GM18507 (cell line): ENCODE data around the gene GPN2.
A peak's percentile ranks its signal among the peaks of the same experiment; 100 is the strongest.
"Not testable (repeated sequence)": the region's sequence is repeated elsewhere in the genome, so short reads cannot be mapped to it uniquely, and the experiment has no call there.

Source experiments
- DNase-seq: peaks from one replicate; pipeline ENCODE4 v3.0.0; 2011; ENCODE audit warnings: low read depth; ENCODE audit not compliant: insufficient read length; ENCODE audit errors: extremely low spot score
- FAIRE-seq: peaks from 2 replicates; lab custom pipeline; 2011; peaks lifted over from hg19 to GRCh38; lab: Jason Lieb, UNC

The GPN2 gene

DNA sequence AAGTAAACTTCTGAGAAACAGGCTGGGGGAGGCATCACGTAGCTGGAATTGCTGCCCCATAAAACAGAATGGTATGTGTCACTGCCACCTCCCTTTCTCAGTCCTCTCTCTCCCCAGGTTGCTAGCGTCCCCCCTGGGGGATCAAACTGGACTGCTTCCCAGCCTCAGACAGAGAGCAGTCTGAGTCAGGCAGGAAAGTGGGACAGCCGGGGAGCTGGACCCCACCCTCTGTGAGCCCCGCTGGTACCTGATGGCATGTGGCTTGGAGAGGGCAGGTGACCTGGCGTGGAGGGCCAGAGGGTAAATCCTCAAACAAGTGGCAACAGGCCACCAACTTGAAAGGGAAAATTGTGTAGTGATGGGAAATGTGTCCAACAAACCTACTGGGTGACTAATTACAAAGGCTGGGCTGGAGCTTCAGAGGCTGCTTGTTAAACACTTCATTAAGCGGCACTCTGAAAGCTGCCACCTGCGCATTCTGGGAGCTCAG lies 28.1 kb downstream of the GPN2 start:
- FAIRE-seq (no peak), DNase-seq (no peak)

DNA sequence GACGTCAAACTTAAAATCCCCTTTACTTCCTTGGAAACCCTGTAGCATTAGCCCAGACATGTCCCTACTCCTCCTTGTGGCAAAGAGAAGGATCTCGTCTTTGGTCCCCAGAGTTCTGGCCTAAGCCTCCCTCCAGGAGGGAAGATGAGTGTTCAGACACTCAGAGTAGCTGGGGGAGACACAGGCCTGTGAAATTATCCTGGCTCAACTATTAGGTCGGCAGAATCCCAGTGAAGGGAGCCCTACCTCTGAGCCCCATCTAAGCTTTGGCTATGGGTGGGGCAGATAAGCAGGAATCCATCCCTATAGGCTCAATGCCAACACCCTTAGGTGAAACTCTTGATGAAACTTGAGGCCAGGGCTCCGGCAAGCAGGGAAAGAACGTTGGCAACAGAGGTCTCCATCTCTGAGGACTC lies 28.8 kb downstream of the GPN2 start:
- DNase-seq (no peak), FAIRE-seq (no peak)

DNA sequence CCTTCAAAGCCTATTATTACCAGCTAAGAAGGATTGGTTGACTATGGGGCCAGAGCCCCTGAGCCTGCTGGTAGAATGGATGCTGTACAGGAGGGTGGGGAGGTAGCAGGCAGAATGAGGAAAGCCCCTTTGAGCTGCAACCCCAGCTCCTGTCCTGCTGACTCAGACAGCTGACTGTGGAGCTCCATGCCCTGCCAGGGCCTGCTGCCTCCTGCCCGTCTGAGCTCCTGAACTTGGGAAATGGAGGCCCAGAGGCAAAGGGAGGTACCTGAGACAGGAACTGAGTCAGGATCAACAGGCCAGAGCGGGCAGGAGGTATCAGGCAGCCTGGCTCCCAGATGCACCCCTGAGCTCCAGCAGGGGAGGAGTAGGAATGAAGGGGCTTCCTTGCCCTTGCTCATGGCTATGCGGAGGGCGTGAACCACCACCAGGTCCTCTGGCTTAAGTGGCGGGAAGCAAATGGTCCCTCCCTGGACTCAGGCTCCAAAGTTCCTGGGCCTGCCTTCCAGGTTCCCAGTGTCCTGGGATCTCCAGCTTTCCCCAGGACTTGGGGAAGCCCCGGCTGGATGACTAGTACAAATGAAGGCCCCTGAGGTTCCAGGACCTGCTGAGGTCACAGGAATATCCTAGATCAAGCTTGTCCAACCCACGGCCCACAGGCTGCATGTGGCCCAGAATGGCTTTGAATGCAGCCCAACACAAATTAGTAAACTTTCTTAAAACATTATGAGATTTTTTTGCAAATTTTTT lies 31.0 kb downstream of the GPN2 start:
- FAIRE-seq: no peak
- DNase-seq: no peak

DNA sequence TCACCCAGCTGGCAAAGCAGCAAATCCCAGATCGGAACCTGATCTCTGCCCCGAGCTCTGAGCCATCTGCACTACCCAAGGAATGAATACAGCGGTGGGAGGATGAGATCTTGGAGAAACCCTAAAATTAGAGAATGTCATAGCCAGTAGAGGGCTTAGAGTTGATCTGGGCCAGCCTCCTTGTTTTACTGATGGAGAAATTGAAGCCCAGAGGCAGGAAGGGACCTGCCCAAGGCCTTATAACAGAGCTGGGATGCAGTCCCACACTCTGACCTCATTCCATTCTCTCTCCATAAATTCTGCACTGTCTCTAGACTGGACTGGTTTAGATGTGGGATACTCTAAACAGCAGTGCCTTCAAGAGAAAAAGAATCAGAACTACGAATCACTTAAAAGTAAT lies 31.9 kb downstream of the GPN2 start:
- FAIRE-seq: no peak
- no peak for DNase-seq

DNA sequence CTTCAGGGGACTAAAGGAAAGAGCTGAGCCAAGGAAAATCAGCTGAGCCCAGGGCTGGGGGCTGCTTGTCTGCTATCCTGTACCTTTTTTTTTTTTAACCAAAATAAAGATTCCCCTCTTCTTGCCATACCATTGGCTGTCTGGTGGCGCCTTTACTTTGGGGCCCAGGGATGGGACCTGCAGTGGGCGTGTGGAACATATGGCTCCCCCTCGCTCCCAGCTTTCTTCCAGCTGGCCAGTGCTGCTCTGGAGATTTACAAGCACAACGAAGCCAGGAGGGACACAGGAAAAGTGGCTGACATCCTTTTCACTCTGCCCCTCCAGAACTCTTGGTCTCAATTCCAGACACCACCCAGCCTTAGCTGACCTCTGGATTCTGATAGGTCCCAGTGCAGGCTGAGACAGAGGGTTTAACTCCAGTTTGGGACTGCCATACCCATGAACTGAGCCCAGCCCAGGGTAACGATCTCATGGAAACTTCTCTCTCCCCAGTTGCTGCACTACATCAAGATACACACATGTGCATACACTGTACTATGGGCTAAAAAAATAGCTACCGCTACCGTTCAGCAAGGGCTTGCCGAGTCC lies 32.5 kb downstream of the GPN2 start:
- DNase-seq (no peak), FAIRE-seq (no peak)

DNA sequence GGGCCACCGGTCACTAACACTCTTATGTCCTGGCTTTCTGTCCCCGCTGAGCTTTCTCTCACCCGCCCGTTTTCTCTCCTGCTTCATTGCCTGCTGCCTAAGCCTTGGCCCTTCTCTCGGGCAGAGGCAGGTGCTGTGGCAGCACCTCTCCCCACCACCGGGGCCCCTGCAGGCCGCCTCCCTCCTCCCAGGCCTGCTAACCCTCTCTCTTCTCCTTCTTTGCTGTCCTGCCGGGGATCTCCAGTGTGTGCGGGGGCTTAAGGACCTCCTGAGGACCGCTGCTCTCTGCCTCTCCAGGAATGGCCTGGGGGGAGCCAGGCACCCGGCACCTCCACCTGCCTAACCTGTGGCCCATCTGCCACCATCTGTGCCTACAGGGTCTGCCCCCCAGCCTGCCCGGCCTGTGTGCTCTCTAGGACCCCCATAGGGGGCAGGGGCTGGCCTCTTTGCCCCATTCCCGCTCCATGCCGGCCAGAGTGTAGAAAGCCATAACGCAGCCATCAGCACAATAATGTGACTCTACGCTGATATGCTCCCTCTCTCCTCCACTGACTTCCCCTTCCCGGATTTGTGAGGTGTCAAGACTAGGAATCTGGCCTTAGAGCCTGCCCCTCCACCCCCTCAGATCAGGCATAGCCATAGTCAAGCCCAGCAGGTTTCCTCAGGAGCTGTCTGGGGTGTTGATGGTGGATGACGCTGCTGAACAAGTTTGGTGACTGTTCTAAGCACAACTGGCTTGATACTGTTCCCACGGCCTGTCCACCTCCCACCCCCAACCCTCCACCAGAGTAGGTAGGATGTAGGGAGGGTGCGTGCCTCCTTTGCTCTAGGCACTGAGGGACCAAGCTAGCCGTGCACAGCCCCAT lies 33.2 kb downstream of the GPN2 start:
- no peak for FAIRE-seq

DNA sequence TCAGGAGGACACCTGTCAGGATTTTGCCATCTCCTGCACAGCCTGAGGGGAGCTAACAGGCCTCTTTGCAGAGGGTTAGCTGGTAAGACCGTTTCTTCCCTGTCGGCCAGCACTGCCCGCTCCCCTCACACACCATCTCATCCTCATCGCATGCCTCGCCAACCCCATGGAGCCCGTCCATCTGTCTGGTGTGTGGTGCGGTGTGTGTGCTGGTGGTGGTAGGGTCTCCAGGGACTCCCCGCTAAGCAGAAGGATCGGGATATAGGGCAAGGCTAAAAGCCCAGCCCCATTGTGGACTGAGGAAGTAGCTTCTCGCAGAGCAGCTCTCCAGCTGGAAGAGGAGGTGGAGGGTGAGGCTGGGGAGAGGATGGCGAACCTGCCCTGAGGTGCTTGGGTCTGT lies 33.9 kb downstream of the GPN2 start:
- no peak for DNase-seq
- FAIRE-seq: no peak

More for the DNA sequence above, 33.2 kb downstream of the GPN2 start:
- no peak for DNase-seq

DNA sequence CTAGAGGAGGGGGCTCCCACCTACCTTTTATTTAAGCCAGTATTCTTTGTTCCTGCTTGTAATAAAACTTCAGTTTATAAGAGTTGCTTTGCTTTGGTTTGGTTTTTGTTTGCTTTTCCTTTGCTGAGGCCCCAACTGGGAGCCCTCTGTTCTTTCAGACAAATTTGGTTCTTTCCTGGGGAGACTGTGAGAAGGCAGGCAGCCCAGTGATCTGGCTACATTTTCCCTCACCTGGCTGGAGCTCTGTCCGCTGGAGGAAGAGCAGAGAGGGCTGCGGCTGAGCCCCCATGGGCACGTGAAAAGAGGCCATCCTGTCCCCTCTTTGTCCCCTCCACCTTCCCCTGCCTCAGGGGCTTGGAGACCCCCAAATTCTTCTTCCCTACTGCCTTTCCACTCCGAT lies 34.4 kb downstream of the GPN2 start:
- FAIRE-seq (no peak), DNase-seq (no peak)

DNA sequence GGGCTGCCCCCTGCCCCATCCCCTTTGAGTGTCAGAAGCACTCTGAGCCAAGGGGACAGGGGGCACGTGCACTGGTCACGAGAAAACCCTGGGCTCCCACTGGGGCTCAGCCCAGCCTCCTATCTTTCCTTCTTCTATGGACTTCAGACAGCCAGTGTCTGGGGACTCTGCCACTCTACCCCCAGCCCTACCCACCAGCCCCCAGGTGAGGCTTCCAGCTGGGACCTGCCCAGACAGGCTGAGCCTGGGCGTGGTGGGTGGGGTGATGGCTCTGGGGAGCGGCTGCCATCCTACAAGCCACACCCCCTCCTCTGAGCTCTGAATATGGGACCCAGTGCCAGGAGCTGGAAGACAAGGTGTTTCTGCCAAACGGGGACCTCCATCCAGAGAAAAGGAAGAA lies 35.2 kb downstream of the GPN2 start:
- DNase-seq (no peak), FAIRE-seq (no peak)

DNA sequence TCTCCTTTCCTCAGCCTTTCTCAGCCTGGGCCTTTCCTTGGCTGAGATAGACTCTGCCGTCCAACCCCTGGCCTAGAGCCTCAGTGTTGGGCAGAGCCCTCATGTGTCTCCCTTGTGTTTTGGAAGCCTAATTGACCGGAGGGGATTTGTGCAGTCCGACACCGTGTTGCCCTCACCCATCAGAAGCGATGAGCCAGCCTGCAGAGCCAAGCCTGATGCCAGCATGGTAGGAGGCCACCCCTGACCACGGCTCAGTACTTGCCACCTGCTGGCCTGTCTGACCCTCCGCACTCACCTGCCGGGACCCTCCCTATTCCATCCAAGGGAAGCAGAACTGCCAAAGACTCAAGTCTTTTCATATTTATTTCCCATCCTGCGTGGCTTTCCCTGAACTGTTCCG lies 36.5 kb downstream of the GPN2 start:
- DNase-seq (no peak), FAIRE-seq (no peak)

DNA sequence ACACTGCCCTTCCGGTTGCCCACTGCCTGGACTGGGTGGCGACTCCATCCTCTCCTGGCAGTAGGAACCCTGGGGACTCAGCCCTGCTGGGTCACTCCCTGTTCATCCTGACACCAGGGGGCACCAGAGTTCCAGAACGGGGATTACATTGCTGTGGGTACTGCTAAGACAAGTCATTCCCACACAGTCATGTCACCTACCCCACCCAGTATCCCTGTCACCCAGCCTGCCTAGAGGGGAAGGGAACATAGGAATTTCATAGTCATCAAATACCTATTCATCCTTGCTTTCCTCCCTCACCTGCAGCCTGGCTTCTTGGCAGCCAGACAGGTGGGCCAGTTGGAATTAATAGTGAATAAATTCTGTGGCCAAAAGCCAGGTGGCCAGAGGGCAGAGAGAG lies 36.9 kb downstream of the GPN2 start:
- peak; percentile 81 for FAIRE-seq
- DNase-seq: peak; percentile 62

DNA sequence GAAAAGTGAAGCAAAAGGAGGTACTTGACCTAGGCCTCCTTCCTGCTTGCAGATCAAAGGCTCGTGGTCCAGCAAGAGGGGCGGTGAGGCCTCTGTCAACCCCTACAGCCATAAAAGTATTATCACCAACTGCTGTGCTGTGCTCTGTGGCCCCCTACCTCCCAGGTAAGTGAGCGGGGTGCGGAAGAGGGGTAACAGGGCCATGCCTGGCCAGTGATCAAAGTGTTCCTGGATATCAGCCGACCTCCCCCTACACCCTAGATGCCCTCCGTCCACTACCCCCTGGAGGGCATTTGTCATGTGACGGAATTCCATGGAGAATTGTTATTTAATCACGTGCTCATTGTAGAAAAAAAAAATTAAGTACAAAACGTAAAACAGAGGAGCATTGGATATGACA lies 37.4 kb downstream of the GPN2 start:
- no peak for DNase-seq
- FAIRE-seq: no peak

DNA sequence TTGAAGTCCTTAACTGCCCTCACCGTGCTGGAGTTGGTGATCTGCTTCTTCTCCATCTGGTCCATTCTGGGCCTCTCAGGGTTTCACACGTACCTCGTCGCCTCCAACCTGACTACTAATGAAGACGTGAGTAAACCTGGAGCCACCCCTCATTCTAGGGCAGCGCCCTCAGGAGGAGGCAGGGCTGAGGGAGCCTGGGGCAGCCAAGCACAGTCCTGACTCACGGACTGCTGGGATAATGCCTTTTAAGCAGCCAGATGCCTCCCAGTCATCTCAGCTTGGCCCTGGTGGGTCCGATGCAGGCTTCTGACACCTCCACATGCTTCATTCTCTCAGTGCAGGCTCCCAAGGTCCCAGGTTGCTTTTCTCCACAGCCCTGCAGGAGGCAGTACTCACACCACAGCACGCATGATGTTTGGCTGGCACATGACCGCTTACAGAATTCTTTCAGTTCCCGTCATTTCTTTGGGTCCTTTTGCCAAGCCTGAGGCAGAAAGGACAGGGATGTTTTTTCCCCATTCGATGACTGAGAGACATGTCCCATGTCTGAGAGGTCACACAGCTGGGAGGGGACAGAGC lies 38.9 kb downstream of the GPN2 start:
- FAIRE-seq (no peak), DNase-seq (no peak)

DNA sequence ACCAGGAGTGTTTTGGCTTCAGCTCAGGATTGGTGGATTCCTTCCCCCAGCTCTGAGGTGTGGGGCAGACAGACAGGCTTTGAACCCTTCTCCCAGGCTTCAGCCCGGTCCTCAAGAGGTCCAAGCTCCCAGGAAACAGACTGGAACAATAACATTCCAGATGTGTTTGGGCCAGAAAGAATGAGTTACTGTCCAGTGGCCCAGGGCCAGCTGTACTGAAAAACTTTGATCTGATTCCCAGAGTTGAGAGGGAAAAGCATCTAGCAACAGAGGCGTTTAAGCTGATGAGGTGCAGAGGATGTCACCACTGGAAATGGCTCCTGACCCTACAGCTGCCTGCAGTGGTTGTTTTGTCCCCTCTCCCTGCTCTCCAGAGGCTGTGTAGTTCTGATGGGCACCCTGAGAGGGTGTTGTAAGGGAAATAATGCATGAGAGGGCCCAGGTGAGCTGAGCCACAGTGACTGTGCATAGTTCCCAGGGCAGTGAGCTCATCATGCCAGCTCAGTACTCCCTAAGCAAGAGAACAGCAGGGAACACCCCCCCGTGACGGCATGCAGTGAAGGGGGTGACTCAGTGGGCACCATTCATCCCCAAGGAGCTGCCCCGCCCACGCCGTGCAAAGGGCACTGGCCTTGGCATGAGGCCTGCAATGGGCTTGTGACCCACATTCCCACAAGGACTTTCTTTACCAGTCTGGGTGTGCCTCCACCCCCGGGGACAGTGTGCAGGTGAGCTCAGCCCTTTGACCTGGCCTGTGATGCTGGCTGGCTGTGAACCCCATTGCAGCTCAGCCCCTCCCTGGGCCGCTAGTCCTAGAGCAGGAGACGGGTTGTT lies 40.9 kb downstream of the GPN2 start:
- FAIRE-seq: no peak
- no peak for DNase-seq

DNA sequence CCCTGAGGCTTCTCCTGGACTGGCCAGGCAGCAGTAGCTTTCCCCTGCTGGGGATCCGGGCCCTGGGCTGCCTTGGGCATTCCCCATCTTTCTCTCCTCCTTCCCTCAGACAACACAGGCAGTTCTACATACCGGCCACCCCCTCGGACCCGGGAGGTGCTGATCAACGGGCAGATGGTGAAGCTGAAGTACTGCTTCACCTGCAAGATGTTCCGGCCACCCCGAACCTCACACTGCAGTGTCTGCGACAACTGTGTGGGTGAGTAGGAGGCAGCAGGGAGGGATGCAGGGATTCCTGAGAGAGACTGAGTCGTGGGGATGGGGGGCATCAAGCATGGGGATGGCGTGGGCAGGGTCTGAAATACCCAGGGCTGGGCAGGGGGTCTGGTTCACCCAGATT lies 41.6 kb downstream of the GPN2 start:
- FAIRE-seq (no peak), DNase-seq (no peak)

DNA sequence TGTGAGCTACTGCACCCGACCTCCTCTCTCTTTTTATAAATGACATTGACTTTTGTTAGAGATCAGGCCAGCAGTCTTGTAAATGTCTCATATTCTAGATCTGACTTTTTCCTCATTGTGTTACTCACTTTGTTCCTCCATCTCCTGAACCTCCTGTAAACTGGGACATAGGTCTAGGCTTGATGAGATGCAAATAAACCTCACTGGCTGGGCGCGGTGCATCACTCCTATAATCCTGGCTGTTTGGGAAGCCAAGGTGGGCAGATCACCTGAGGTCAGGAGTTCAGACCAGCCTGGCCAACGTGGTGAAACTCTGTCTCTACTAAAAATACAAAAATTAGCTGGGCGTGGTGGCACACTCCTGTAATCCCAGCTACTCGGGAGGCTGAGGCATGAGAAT lies 42.3 kb downstream of the GPN2 start:
- not testable (repeated sequence) for FAIRE-seq, DNase-seq

DNA sequence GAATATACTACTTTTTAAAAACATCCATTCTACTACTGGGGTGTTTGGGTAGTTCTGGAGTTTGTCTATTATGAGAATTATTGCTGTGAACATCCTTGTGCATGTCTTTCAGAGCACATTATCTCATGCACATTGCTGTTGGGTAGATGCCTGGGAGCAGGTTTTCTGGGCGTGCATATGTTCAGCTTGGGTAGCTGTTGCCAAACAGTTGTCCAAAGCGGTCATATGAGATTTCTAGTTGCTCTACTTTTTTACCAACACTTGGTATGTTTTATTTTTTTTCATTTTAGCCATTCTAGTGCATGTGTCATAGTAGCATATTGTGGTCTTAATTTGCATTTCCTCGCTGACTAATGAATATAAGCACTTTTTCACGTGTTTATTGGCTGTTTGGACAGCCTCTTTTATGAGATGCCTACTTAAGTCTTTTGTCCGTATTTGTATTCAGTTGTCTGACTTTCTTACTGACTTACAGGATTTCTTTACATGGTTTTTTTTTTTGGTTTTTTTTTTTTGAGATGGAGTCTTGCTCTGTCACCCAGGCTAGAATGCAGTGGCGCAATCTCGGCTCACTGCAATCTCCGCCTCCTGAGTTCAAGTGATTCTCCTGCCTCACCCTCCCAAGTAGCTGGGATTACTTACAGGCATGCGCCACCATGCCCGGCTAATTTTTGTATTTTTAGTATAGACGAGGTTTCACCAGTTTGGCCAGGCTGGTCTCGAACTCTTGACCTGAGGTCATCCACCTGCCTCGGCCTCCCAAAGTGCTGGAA lies 45.5 kb downstream of the GPN2 start:
- FAIRE-seq: no peak
- no peak for DNase-seq

DNA sequence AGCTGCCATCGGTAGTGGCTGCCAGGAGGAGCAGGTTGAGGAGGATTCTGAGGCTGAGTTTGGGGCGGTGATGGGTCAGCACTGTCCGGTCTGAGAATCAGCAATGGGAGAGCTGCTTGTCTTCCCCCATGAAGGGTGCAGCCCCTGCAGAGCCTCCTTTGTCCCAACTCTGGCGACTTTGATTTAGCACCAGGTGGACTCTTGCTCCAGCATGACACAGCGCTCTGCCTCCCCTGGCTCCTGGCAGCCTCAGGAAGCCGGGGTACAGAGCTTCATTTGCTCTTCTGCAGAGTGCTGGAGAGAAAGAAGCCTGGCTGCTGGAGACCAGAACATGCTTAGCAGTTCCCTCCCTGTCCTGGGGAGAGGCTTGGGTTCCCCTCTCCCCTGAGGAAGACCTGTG lies 50.3 kb downstream of the GPN2 start:
- FAIRE-seq (no peak), DNase-seq (no peak)

DNA sequence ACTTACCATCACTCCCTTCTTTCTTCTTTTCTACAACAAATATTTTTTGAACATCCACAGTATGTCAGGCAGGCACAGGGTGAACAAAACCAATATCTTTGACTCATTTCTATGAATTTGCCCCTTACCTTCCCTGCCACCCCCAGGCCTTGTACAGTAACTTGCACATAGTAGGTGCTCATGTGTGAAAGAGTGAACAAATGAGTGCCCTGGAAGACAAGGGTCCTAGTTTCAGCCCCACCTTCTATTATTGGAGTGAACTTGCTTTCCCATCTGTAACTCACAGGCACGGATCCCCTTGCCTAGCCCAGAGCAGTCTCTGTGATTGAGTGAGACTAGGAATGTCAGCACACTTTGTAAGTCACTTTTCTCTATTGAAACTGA lies 50.8 kb downstream of the GPN2 start:
- no peak for FAIRE-seq

More for the DNA sequence above, 50.8 kb downstream of the GPN2 start:
- DNase-seq: no peak
